ENCODE results near the gene RREB1.

The RREB1 gene

DNA sequence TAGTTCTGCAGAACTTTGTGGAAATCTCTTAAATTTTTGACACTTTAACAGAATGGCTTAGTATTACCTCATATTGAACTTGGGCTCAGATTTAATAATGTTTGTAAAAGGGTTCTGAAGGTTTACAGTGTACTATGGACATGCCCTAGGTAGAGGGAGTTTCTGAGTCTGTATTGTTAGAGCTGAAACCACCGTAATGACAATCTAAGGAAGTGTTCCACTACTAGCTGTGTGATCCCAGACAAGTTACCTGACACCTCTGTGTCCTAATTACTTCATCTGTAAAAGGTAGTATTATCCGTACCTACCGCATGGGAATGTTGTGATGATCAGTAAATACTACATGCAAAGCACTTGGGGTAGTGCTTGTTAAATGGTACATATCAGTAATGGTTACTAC is 86.9 kb downstream of the RREB1 start:
- Histone ChIP-seq H3K4me3 (replicated peaks; ENCODE audit: low read depth, low read length) (no peak overlapping the region), H3K27me3 (replicated peaks; ENCODE audit: control insufficient read depth, insufficient read depth, low read length) (no peaks in the 10 kb centered on the region), H3K36me3 (ENCODE audit: control insufficient read depth, insufficient read depth, low read length) (peaks cover 8% of the 10 kb centered on the region)
- DNase-seq (ENCODE audit: extremely low read depth, insufficient read length), result no peak
- TF ChIP-seq, protein P1, sequence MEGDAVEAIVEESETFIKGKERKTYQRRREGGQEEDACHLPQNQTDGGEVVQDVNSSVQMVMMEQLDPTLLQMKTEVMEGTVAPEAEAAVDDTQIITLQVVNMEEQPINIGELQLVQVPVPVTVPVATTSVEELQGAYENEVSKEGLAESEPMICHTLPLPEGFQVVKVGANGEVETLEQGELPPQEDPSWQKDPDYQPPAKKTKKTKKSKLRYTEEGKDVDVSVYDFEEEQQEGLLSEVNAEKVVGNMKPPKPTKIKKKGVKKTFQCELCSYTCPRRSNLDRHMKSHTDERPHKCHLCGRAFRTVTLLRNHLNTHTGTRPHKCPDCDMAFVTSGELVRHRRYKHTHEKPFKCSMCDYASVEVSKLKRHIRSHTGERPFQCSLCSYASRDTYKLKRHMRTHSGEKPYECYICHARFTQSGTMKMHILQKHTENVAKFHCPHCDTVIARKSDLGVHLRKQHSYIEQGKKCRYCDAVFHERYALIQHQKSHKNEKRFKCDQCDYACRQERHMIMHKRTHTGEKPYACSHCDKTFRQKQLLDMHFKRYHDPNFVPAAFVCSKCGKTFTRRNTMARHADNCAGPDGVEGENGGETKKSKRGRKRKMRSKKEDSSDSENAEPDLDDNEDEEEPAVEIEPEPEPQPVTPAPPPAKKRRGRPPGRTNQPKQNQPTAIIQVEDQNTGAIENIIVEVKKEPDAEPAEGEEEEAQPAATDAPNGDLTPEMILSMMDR (IDR thresholded peaks at IDR 0.05; ENCODE audit: insufficient read depth, low read length, poor library complexity, severe bottlenecking), result no peak

DNA sequence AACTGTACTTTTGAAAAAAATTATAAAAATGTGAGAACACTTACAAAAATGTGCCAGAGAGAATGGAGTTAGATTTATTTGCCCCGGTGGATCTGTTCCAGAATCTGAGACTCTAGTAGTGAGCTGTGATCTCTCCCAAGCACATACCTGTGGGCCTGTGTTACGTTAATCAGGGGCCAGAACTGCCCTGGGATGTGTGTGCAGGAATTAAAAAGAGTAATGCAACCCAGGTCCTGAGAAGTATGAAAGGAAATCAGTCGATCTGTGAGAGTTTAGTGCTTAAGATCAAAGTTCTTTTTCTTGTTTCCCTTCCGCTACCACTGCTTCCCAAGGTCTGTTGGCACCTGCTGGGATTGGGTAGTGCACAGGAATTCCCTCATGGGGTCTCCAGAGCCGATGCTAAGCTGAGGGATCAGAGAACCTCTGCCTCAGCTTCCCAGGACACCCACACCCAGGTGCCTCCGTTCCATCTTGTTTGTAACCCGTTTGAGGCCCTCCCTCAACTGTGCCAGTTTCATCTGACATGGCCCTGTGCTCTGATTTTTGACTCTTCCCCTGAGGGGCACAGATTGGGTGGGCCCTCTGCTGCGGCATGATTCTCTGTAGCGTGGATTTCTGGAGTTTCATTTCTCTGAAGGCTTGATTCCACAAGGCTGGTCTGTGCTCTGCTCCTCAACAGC is 87.7 kb downstream of the RREB1 start:
- no peak for DNase-seq (ENCODE audit: extremely low read depth, insufficient read length)
- Histone ChIP-seq H3K27me3 (replicated peaks; ENCODE audit: control insufficient read depth, insufficient read depth, low read length) (no peaks in the 10 kb centered on the region), H3K36me3 (ENCODE audit: control insufficient read depth, insufficient read depth, low read length) (peaks cover 8% of the 10 kb centered on the region), H3K4me3 (replicated peaks; ENCODE audit: low read depth, low read length) (no peak overlapping the region)
- TF ChIP-seq, protein P1 (IDR thresholded peaks at IDR 0.05; ENCODE audit: insufficient read depth, low read length, poor library complexity, severe bottlenecking), result no peak

DNA sequence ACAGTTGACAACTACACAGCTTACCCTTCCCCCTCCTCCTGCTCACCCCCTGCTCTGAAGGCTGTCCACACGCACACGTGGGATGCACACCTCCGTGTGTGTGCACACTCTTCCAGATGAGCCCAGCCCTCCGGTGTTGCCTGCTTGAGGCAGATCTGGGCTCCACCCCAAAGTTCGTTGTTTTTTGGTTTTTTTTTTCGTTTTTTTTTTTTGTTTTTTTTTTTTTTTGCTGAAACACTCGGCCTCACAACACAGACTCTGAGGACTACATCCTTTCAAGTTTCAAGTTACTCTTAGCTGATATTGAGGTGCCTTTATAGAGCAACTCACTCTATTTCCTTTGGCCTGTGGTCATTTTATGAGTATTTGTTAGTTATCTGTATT is 88.2 kb downstream of the RREB1 start:
- DNase-seq (ENCODE audit: extremely low read depth, insufficient read length), result no peak
- TF ChIP-seq, protein P1 (IDR thresholded peaks at IDR 0.05; ENCODE audit: insufficient read depth, low read length, poor library complexity, severe bottlenecking), result no peak
- H3K27me3 ChIP-seq (replicated peaks; ENCODE audit: control insufficient read depth, insufficient read depth, low read length), result no peaks in the 10 kb centered on the region
- no peak overlapping the region for H3K4me3 ChIP-seq (replicated peaks; ENCODE audit: low read depth, low read length)
- peaks cover 6% of the 10 kb centered on the region for H3K36me3 ChIP-seq (ENCODE audit: control insufficient read depth, insufficient read depth, low read length)

DNA sequence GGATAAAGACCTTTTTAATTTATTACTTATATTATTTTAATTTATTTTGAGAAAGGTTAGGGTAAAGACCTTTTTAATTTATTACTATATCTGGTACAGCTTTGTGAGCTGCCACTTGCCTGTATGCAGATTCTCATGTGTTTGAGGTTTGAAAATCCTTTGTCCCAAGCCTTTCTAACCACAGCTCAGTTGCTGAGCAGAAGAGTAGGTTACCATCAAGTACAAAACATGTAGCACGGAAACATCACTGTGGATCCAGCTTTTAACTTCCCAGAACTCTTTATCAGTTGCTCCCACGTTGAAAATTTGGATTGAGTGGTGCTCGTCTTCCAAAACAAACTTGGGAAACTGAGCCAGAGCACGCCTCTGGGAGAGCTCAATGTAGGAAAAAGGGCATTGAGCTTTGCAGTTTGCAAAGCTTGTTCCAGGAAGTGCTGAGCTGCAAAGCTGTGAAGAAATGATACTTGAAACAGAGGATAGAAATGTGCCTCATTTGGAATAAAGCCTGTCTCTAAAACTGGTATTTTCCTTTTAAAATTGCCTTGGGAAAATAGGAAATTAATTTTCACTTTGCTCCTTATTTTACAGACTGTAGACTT is 89.0 kb downstream of the RREB1 start:
- no peak overlapping the region for H3K4me3 ChIP-seq (replicated peaks; ENCODE audit: low read depth, low read length)
- no peaks in the 10 kb centered on the region for H3K27me3 ChIP-seq (replicated peaks; ENCODE audit: control insufficient read depth, insufficient read depth, low read length)
- TF ChIP-seq, protein P1 (IDR thresholded peaks at IDR 0.05; ENCODE audit: insufficient read depth, low read length, poor library complexity, severe bottlenecking), result no peak
- DNase-seq (ENCODE audit: extremely low read depth, insufficient read length), result no peak
- peaks cover 6% of the 10 kb centered on the region for H3K36me3 ChIP-seq (ENCODE audit: control insufficient read depth, insufficient read depth, low read length)

DNA sequence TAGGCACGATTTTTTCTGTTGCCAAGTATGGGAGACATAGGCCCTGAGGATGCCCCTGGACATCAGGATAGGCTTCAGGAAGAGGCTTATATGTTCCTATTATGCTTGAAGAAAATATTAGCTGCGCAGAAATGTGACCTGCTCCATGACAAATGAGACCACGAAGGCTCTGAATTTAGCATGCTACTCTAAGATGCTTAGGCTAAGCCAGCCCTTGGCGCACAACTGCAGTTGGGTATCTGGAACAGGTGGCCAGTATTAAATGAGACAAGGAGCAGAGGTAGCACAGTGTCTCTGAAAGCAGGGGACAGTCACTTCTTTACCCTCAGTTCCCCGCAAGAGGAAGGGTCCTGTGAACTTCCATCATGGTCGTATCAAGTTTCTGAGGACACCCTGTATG is 90.0 kb downstream of the RREB1 start:
- no peak for DNase-seq (ENCODE audit: extremely low read depth, insufficient read length)
- H3K27me3 ChIP-seq (replicated peaks; ENCODE audit: control insufficient read depth, insufficient read depth, low read length), result no peaks in the 10 kb centered on the region
- peaks cover 6% of the 10 kb centered on the region for H3K36me3 ChIP-seq (ENCODE audit: control insufficient read depth, insufficient read depth, low read length)
- TF ChIP-seq, protein P1 (IDR thresholded peaks at IDR 0.05; ENCODE audit: insufficient read depth, low read length, poor library complexity, severe bottlenecking), result no peak
- no peak overlapping the region for H3K4me3 ChIP-seq (replicated peaks; ENCODE audit: low read depth, low read length)
